Muscle layer of colon (tissue), 2 donors: ENCODE data around the gene GOLGA6C.
"Not testable (repeated sequence)": the region's sequence is repeated elsewhere in the genome, so short reads cannot be mapped to it uniquely, and the experiment has no call there.

ENCODE experiments used
- H3K27ac ChIP-seq: one replicate; pipeline ENCODE4 v1.7.0; 2013; ENCODE audit warnings: low read depth, mild to moderate bottlenecking, low read length, moderate library complexity
- H3K27me3 ChIP-seq, 2 donors: one replicate each; pipeline ENCODE4 v1.7.0; 2013; ENCODE audit warnings: low read length in 2 of 2, mild to moderate bottlenecking in 2 of 2; ENCODE audit not compliant: insufficient read depth in 2 of 2, control insufficient read depth in 1 of 2
- H3K36me3 ChIP-seq: one replicate; pipeline ENCODE4 v1.7.0; 2013; ENCODE audit warnings: mild to moderate bottlenecking, low read length; ENCODE audit not compliant: insufficient read depth
- H3K4me1 ChIP-seq: one replicate; pipeline ENCODE4 v1.7.0; 2013; ENCODE audit warnings: mild to moderate bottlenecking, low read length; ENCODE audit not compliant: insufficient read depth
- H3K4me3 ChIP-seq, 2 donors: one replicate each; pipeline ENCODE4 v1.7.0; 2013; ENCODE audit warnings: low read length in 2 of 2, low read depth in 1 of 2, mild to moderate bottlenecking in 1 of 2, moderate library complexity in 1 of 2
- H3K9ac ChIP-seq: one replicate; pipeline ENCODE4 v1.7.0; 2013; ENCODE audit warnings: low read length
- H3K9me3 ChIP-seq: one replicate; pipeline ENCODE4 v1.7.0; 2013; ENCODE audit warnings: mild to moderate bottlenecking, low read length
- donor health status: abdominal sarcoma.
- donor health status: Adenocarcinoma of cecum.

Gene GOLGA6C

DNA sequence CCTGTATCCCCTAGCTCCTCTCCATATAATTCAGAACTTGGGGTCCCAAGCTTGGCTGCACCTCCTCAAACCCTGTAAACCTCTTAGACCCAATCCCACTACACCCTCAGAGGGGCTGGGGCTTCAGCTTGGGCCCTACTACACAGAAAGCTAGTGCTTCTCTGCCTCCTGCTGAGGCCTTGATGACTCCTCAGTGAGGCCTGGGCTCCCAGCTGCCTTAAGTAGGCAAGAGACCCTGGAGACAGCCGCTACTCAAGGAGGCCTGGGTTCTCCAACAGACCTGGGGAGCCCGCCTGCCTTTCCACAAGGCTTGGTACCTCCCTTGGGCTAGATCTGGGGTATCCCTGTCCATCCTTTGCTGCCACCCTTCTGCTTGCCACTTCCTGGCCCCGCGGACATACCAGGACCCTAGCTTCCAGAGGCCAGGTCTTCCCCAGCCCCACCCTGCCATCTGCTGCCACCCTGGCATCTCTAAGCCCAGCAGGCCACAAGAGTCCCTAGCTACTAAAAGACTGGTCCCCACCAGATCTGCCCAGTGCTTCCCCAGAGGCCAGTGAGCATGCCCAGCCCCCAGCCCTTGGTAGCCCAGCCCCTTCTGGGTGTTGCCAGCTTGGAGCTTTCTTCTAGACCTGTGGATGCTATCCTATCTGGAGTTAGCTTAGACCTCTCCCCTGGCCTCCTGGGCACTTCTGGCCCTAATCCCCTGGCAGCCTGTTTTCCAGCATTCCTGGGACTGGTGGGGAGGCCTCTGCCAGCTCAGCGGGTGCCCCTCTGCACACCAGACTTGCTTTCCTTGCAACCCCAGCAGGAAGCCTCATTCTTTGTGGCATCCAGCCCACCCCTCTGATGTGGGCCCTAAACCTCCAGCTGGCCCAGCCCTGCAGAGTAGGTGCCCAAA lies 42.8 kb upstream of the GOLGA6C start:
- Histone ChIP-seq H3K27ac (no peak overlapping the region), H3K4me1 (peaks cover 14% of the 10 kb centered on the region), H3K36me3 (peaks cover 26% of the 10 kb centered on the region), H3K9me3 (no peaks in the 10 kb centered on the region), H3K4me3 (no peak overlapping the region), H3K27me3 (no peaks in the 10 kb centered on the region), H3K9ac (no peak overlapping the region)

- Histone ChIP-seq H3K4me3 (no peak overlapping the region), H3K27me3 (no peaks in the 10 kb centered on the region), H3K4me1 (peaks cover 2% of the 10 kb centered on the region), H3K27ac (no peak overlapping the region), H3K9me3 (no peaks in the 10 kb centered on the region), H3K9ac (no peak overlapping the region), H3K36me3 (peaks cover 10% of the 10 kb centered on the region)
These were observed 41.1 kb upstream of the GOLGA6C start for GRCh38 chr15:75217012-75217411.

DNA sequence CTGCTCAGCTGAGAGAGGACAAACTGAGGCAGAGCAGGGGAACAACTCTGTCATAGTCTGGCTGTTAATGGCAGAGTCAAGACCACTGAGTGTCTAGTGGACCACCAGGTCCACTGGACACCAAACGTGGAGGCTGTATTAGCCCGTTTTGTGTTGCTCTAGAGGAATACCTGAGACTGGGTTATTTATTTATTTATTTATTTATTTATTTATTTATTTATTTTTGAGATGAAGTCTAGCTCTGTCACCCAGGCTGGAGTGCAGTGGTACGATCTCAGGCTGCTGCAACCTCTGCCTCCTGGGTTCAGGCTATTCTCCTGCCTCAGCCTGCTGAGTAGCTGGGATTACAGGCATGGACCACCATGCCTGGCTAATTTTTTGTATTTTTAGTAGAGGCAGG lies 40.6 kb upstream of the GOLGA6C start:
- H3K27me3 ChIP-seq, H3K9me3 ChIP-seq, H3K4me1 ChIP-seq, H3K4me3 ChIP-seq, H3K36me3 ChIP-seq, H3K9ac ChIP-seq, H3K27ac ChIP-seq: not testable (repeated sequence)

DNA sequence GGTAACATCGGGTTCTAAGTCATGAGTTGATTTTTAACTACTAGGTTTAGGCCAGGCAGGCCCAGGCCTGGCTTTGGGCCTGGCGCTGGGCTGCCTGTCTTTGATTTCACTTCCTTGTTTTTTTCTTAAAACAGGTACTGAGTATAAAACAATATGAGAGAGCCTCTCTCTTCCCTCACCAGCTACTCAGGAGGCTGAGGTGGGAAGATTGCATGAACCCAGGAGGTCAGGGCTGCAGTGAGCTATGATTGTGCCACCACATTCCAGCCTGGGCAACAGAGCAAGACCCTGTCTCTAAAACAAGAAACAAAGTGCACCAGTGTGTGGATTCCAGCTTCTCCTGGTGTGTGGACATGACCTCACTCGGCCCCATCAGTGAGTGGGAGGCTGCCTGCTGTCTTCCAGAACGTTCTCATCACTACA lies 38.6 kb upstream of the GOLGA6C start:
- not testable (repeated sequence) for H3K36me3 ChIP-seq, H3K9me3 ChIP-seq, H3K27me3 ChIP-seq, H3K4me3 ChIP-seq, H3K4me1 ChIP-seq, H3K9ac ChIP-seq, H3K27ac ChIP-seq

DNA sequence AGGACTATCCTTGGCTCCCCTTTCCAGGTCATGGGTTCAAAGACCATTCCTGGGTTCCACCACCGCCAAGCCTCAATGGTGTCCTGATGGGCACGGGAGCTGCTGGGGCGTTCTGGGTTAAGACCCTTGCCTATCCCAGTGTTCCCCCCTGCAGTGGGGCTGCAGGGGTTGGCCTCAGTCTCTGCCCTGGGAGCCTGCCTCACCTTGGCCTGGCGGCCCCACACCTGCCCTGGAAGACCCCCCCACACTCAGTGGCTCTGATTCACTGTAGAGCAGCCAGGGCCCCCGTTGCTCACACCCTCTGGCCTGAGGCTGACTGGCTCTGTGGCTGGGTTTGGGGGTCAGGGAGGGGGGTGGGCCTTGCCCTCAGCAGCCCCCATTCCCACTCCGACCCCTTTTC lies 34.4 kb upstream of the GOLGA6C start:
- Histone ChIP-seq H3K9ac (no peak overlapping the region), H3K9me3 (no peaks in the 10 kb centered on the region), H3K27me3 (peaks cover 0 to 7% of the 10 kb centered on the region in 2 donors), H3K36me3 (no peaks in the 10 kb centered on the region), H3K4me1 (no peaks in the 10 kb centered on the region), H3K27ac (no peak overlapping the region), H3K4me3 (no peak overlapping the region)

- H3K9ac ChIP-seq, result no peak overlapping the region
- no peak overlapping the region for H3K4me3 ChIP-seq
- H3K27ac ChIP-seq, result no peak overlapping the region
- no peaks in the 10 kb centered on the region for H3K4me1 ChIP-seq
- H3K9me3 ChIP-seq, result no peaks in the 10 kb centered on the region
- H3K27me3 ChIP-seq, result peaks cover 0 to 7% of the 10 kb centered on the region in 2 donors
- H3K36me3 ChIP-seq, result no peaks in the 10 kb centered on the region
These were observed 33.9 kb upstream of the GOLGA6C start for GRCh38 chr15:75224281-75224680.

GRCh38 chr15:75225102-75225836 lies 32.9 kb upstream of the GOLGA6C start:
- not testable (repeated sequence) for H3K36me3 ChIP-seq, H3K4me1 ChIP-seq, H3K27me3 ChIP-seq, H3K9me3 ChIP-seq, H3K4me3 ChIP-seq, H3K27ac ChIP-seq, H3K9ac ChIP-seq

DNA sequence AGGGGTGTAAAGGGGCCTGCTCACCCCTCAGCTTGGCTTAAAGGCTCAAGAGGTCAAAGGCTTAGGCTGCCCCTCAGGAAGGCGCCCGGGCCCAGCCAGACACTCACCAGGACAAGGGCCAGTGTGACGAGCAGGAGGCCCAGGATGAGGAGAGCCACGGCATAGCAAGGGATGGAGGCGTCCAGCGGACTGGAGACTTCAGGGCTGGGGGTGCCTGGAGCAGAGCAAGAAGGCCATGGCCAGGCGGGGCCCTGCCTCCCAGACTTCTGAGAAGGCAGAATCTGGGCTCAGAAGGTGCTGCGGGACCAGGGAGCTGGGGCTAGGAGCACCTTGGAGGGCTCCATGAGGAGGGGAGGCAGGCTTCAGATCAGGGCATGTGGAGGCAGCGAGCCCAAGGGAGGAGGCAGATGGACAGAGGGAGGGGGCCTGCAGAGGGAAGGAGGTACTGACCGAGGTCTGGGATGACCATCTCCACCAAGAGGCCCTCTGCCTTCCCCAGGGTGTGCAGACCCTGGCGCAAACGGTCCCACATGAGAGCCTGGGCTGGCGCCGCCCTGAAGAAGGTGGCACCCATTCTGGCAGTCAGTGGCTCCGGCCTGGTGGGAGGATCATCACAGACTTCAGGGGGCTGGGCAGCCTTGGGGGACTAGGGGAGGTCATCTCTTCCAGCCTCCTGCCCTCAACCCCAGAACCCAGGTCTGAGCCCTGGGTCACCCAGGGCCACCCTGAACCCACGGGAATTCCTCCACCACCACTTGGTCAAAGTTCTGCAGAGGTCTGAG lies 32.0 kb upstream of the GOLGA6C start:
- no peak overlapping the region for H3K9ac ChIP-seq
- H3K36me3 ChIP-seq, result no peaks in the 10 kb centered on the region
- no peak overlapping the region for H3K27ac ChIP-seq
- H3K4me1 ChIP-seq, result no peaks in the 10 kb centered on the region
- H3K9me3 ChIP-seq, result no peaks in the 10 kb centered on the region
- no peak overlapping the region for H3K4me3 ChIP-seq
- H3K27me3 ChIP-seq, result peaks cover 0 to 7% of the 10 kb centered on the region in 2 donors

GRCh38 chr15:75227112-75227511 lies 31.0 kb upstream of the GOLGA6C start:
- H3K27ac ChIP-seq, H3K9me3 ChIP-seq, H3K9ac ChIP-seq, H3K36me3 ChIP-seq, H3K4me3 ChIP-seq, H3K27me3 ChIP-seq, H3K4me1 ChIP-seq: not testable (repeated sequence)

DNA sequence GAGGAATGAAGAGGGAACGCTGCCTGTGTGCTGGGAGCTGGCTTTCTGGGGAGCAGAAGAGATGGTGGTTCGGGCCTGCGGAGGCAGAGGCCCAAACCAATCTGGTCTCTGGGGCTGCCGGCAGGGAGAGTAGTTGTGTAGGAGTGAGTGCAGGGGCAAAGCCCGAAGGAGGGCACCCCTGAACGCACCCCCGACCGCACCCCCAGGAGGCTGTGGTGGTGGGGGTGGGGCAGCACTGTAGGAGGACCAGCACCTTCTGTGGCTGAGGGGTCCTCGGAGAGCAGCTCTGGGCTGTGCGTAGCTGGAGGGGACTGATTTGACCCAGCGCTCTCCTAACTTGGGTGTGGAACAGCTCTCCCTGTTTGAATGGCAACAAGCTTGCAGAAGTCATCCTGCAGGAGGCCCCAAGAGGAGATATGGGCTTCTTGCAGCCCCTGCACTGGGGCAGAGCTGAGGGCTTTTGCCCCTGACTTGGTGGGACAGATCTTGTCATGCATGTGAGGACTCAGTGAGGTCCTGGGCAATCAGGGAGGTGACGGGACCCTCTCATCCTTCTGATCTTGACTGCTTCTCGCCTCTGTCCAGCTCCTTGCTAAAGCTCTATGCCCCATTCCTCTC lies 30.4 kb upstream of the GOLGA6C start:
- no peak overlapping the region for H3K4me3 ChIP-seq
- no peaks in the 10 kb centered on the region for H3K9me3 ChIP-seq
- H3K27me3 ChIP-seq, result peaks cover 0 to 7% of the 10 kb centered on the region in 2 donors
- no peak overlapping the region for H3K27ac ChIP-seq
- H3K9ac ChIP-seq, result no peak overlapping the region
- no peaks in the 10 kb centered on the region for H3K4me1 ChIP-seq
- no peaks in the 10 kb centered on the region for H3K36me3 ChIP-seq

DNA sequence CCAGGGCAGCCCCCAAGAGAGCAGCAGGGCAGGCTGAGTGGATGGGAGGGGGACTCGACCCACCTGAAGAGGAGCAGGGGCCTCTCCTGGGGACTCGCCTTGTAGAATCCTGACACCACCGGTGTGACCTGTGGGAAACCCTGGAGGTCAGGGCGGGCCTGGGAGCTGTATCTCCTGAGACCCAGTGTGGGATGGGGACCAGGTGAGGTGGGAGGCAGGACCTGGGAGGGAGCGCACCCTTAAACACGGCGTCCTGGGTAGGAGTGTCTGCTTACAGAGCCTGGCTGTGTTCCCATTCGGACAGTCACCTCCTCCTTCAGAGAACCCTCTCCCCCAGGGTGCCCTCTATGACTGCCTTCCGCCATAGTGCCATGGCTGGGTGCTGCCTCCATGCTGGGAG lies 29.3 kb upstream of the GOLGA6C start:
- peaks cover 0 to 12% of the 10 kb centered on the region in 2 donors for H3K27me3 ChIP-seq

More for the DNA sequence above, 29.3 kb upstream of the GOLGA6C start:
- Histone ChIP-seq H3K9ac (no peak overlapping the region), H3K27ac (no peak overlapping the region), H3K4me1 (no peaks in the 10 kb centered on the region), H3K9me3 (no peaks in the 10 kb centered on the region), H3K36me3 (no peaks in the 10 kb centered on the region), H3K4me3 (no peak overlapping the region)
